Smooth muscle cell (in vitro differentiated cells): ENCODE results near the gene GALNT16. TPM values are rescaled to one million over a fixed set of nuclear protein-coding genes. Genes with fewer than 3 reads are reported as not detected.
"Not testable (repeated sequence)": the region's sequence is repeated elsewhere in the genome, so short reads cannot be mapped to it uniquely, and the experiment has no call there.

Source experiments
- DNase-seq: peaks from one replicate; lab custom pipeline; 2025; ENCODE audit not compliant: unreplicated experiment; lab: John Stamatoyannopoulos, UW
- H2AFZ ChIP-seq: fragments of 200-600 bp; sonication (generic); 2 replicates; pipeline ENCODE4 v1.6.0; 2016; ENCODE audit warnings: antibody characterized with exemption, low read depth, mild to moderate bottlenecking
- H3F3A ChIP-seq: fragments of 200-600 bp; sonication (generic); 2 replicates; pipeline ENCODE4 v1.6.0; 2017; ENCODE audit warnings: antibody characterized with exemption, low read depth
- H3K27ac ChIP-seq: fragments of 200-600 bp; sonication (generic); 2 replicates; pipeline ENCODE4 v1.5.1; 2016; ENCODE audit warnings: low read depth, mild to moderate bottlenecking
- H3K27me3 ChIP-seq: fragments of 200-600 bp; sonication (generic); 2 replicates; pipeline ENCODE4 v1.6.1; 2016; ENCODE audit warnings: low read depth, mild to moderate bottlenecking
- H3K36me3 ChIP-seq: fragments of 200-600 bp; sonication (generic); 2 replicates; pipeline ENCODE4 v1.5.1; 2016; ENCODE audit warnings: low read depth
- H3K4me1 ChIP-seq: fragments of 200-600 bp; sonication (generic); 2 replicates; pipeline ENCODE4 v1.5.1; 2016; ENCODE audit warnings: low read depth
- H3K4me2 ChIP-seq: fragments of 200-600 bp; sonication (generic); 2 replicates; pipeline ENCODE4 v1.6.0; 2016; ENCODE audit warnings: mild to moderate bottlenecking
- H3K4me3 ChIP-seq: fragments of 200-600 bp; sonication (generic); 2 replicates; pipeline ENCODE4 v1.5.1; 2016; ENCODE audit warnings: mild to moderate bottlenecking
- H3K79me2 ChIP-seq: fragments of 200-600 bp; sonication (generic); 2 replicates; pipeline ENCODE4 v1.6.0; 2016; ENCODE audit warnings: low read depth, mild to moderate bottlenecking
- H3K9ac ChIP-seq: fragments of 200-600 bp; sonication (generic); 2 replicates; pipeline ENCODE4 v1.6.0; 2016; ENCODE audit warnings: low read depth
- H3K9me3 ChIP-seq: fragments of 200-600 bp; sonication (generic); replicated peaks from 2 replicates; pipeline ENCODE4 v1.5.1; 2016; ENCODE audit warnings: low read depth
- H4K20me1 ChIP-seq: fragments of 200-600 bp; sonication (generic); 2 replicates; pipeline ENCODE4 v1.6.0; 2016; ENCODE audit warnings: low read depth
- WGBS: methylation state at CpG from one replicate; pipeline ENCODE4 v1.1.7; 2016; ENCODE audit warnings: low lambda C conversion rate; 5-methylcytosine and 5-hydroxymethylcytosine counted together
- polyA plus RNA-seq: library from polyadenylated mRNA; unstranded; fragments of >200 nt; fragmentation: Nextera tagmentation; extraction: Ambion mirVana; gene quantifications from 2 replicates; pipeline ENCODE4 v1.2.1, GENCODE V29; 2016
- total RNA-seq: library from RNA; depleted of rRNA; stranded (reverse); fragments of >200 nt; gene quantifications from 2 replicates; pipeline ENCODE4 v1.2.3, GENCODE V29; 2014
- TF ChIP-seq, protein P1 (sequence below): fragments of 200-600 bp; sonication (generic); IDR thresholded peaks from 2 replicates; pipeline ENCODE4 v1.5.1; 2017; ENCODE audit warnings: borderline replicate concordance, mild to moderate bottlenecking, antibody characterized with exemption; ENCODE audit not compliant: insufficient read depth, poor library complexity, severe bottlenecking

Gene GALNT16
- total RNA-seq (0.04 and 4.7 TPM in 2 replicates), polyA plus RNA-seq (0.54 and 0.58 TPM in 2 replicates)

DNA sequence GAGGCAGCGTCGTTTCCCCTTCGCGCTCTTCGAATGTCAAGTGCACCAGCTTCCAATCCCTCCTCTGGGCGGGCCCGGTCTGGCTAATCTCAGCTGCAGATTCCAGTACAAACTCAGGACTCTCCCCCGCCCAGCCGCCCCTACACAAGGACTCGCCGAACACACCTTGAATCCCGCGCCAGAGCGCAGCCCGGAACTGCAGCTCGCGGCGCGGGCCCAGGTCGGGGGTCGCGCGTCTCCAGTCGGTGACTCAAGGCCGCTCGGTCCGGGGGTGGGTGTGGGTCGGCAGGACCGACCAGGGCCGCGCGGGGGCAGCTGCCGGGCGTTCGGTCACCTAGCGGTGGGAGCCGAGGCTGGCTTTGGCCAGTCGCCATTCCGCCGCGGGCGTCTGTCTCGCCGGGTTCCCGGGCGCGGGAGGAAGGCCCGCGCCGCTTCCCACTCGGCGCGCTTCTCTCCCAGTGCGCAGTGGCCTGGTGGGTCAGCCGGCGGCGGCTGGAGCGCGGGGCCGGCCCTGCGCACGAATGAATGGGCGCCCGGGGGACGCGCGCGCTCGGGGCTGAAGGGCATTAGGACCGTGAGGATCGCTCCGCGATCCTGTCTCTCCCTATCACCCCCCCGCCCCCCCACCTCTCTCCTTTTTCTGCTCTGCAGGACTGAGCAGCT is at the start of gene GALNT16:
Gene GALNT16, plus strand, starts transcription at position 632 of the 663 bp plus-strand sequence. CDS start 133 bp downstream, outside the sequence.
- Histone ChIP-seq H3K27me3 (peaks cover 90% of the 10 kb centered on the region), H3K9me3 (no peaks in the 10 kb centered on the region), H3K4me1 (peaks cover 11% of the 10 kb centered on the region), H2AFZ (peak within 1 kb of the TSS; percentile 66), H3K4me2 (peak within 1 kb of the TSS; percentile 99), H3K27ac (no peak within 1 kb of the TSS), H3K79me2 (no peaks in the 10 kb centered on the region), H3K9ac (no peak within 1 kb of the TSS), H4K20me1 (no peaks in the 10 kb centered on the region), H3K4me3 (peak within 1 kb of the TSS; percentile 68), H3K36me3 (no peaks in the 10 kb centered on the region), H3F3A (no peaks in the 10 kb centered on the region)
- TF ChIP-seq, protein P1, sequence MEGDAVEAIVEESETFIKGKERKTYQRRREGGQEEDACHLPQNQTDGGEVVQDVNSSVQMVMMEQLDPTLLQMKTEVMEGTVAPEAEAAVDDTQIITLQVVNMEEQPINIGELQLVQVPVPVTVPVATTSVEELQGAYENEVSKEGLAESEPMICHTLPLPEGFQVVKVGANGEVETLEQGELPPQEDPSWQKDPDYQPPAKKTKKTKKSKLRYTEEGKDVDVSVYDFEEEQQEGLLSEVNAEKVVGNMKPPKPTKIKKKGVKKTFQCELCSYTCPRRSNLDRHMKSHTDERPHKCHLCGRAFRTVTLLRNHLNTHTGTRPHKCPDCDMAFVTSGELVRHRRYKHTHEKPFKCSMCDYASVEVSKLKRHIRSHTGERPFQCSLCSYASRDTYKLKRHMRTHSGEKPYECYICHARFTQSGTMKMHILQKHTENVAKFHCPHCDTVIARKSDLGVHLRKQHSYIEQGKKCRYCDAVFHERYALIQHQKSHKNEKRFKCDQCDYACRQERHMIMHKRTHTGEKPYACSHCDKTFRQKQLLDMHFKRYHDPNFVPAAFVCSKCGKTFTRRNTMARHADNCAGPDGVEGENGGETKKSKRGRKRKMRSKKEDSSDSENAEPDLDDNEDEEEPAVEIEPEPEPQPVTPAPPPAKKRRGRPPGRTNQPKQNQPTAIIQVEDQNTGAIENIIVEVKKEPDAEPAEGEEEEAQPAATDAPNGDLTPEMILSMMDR = peak; percentile 23
- 1% methylated on average over 48 of the region's 74 CpGs for WGBS
- no peak for DNase-seq

DNA sequence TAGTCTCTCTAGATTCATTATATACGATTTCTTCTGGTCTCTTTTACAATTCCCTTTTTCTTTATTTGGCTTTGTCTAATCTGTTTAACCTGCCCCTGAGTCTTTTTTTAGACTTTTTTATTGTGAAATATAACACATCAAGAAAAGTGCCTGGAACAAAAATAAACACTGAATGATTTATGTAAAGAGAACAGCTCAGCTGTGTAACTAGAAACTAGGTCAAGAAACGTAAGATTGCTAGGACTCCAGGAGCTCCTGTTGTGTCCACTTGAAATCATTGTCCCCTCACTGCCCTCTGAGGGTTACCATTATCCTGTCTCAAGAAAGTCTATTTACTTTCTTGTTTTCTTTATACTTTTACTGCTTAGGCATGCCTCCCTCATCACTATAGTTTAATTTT is 45.6 kb upstream of the GALNT16 start:
- TF ChIP-seq, protein P1 = no peak
- Histone ChIP-seq H3K9ac (no peak overlapping the region), H3K27ac (no peak overlapping the region), H3K79me2 (no peaks in the 10 kb centered on the region), H3K4me1 (no peaks in the 10 kb centered on the region), H3K4me2 (no peak overlapping the region), H3K9me3 (no peaks in the 10 kb centered on the region), H3K4me3 (no peak overlapping the region), H3K27me3 (no peaks in the 10 kb centered on the region), H2AFZ (no peak overlapping the region), H3F3A (no peaks in the 10 kb centered on the region), H3K36me3 (no peaks in the 10 kb centered on the region), H4K20me1 (no peaks in the 10 kb centered on the region)
- WGBS = 92% methylated on average over 2 of the region's 2 CpGs
- no peak for DNase-seq

DNA sequence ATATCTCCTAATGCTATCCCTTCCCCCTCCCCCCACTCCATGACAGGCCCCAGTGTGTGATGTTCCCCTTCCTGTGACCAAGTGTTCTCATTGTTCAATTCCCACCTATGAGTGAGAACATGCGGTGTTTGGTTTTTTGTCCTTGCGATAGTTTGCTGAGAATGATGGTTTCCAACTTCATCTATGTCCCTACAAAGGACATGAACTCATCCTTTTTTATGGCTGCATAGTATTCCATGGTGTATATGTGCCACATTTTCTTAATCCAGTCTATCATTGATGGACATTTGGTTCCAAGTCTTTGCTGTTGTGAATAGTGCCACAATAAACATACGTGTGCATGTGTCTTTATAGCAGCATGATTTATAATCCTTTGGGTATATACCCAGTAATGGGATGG is 42.3 kb upstream of the GALNT16 start:
- H3K9me3 ChIP-seq, H3K4me1 ChIP-seq, DNase-seq, H3F3A ChIP-seq, H2AFZ ChIP-seq, H3K9ac ChIP-seq, H4K20me1 ChIP-seq, H3K79me2 ChIP-seq, H3K36me3 ChIP-seq, H3K4me3 ChIP-seq, H3K4me2 ChIP-seq, H3K27me3 ChIP-seq, H3K27ac ChIP-seq: not testable (repeated sequence)
- WGBS = 98% methylated on average over 3 of the region's 3 CpGs

DNA sequence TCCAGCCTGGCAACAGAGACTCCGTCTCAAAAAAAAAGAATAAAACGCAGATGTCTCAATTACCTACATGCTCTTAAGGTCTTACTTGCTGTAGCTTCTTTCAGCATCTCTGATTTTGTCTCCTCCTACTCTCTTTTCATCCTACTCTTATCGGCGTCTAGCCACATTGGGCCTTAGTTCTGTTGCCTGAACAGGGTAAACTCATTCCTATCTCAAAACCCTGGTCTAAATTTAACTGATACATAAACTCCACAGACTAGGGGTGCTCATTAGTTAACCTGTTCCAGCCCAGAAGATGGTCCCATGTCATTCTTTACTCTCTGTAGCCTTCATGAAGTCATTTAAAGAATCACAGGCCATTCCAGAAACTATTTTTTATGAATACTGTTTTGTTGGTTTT is 35.0 kb upstream of the GALNT16 start:
- Histone ChIP-seq H3K4me1 (no peaks in the 10 kb centered on the region), H4K20me1 (no peaks in the 10 kb centered on the region), H3K4me3 (no peak overlapping the region), H3K27me3 (no peaks in the 10 kb centered on the region), H2AFZ (no peak overlapping the region), H3K27ac (no peak overlapping the region), H3K4me2 (no peak overlapping the region), H3K9ac (no peak overlapping the region), H3K9me3 (no peaks in the 10 kb centered on the region), H3F3A (no peaks in the 10 kb centered on the region), H3K36me3 (no peaks in the 10 kb centered on the region), H3K79me2 (no peaks in the 10 kb centered on the region)
- WGBS = 96% methylated on average over 4 of the region's 4 CpGs
- TF ChIP-seq, protein P1 = no peak
- DNase-seq = no peak
